Ammon's horn (tissue), 1 donor: ENCODE measurements around the gene STMND1.
A peak's percentile ranks its signal among the peaks of the same experiment; 100 is the strongest.
"Not testable (repeated sequence)": the region's sequence is repeated elsewhere in the genome, so short reads cannot be mapped to it uniquely, and the experiment has no call there.

Source experiments
- DNase-seq: peaks from one replicate; pipeline ENCODE4 v3.0.0-alpha.2; 2016; ENCODE audit warnings: low spot score

The STMND1 gene

GRCh38 chr6:17101422-17102257 is at the start of gene STMND1:
Gene STMND1 (plus strand): TSS chr6:17102050. CDS start chr6:17102258, 208 bp downstream.
- no peak for DNase-seq

- DNase-seq, result no peak
These were observed 47.2 kb upstream of the STMND1 start for GRCh38 chr6:17054647-17055046.

- no peak for DNase-seq
These were observed 44.5 kb upstream of the STMND1 start for GRCh38 chr6:17057322-17057721.

- no peak for DNase-seq
These were observed 43.3 kb upstream of the STMND1 start for GRCh38 chr6:17058550-17058949.

GRCh38 chr6:17059022-17059421 is 42.8 kb upstream of the STMND1 start:
- no peak for DNase-seq

- DNase-seq, result no peak
These were observed 42.0 kb upstream of the STMND1 start for GRCh38 chr6:17059850-17060249.

- DNase-seq, result no peak
These were observed 40.8 kb upstream of the STMND1 start for GRCh38 chr6:17061097-17061496.

- no peak for DNase-seq
These were observed 38.9 kb upstream of the STMND1 start for GRCh38 chr6:17062871-17063440.

GRCh38 chr6:17064975-17065374 is 36.9 kb upstream of the STMND1 start:
- no peak for DNase-seq

- DNase-seq, result no peak
These were observed 35.2 kb upstream of the STMND1 start for GRCh38 chr6:17066610-17067009.

- not testable (repeated sequence) for DNase-seq
These were observed 32.9 kb upstream of the STMND1 start for GRCh38 chr6:17068972-17069371.

GRCh38 chr6:17070400-17070799 is 31.4 kb upstream of the STMND1 start:
- DNase-seq, result not testable (repeated sequence)

GRCh38 chr6:17073596-17073995 is 28.3 kb upstream of the STMND1 start:
- DNase-seq, result not testable (repeated sequence)

- no peak for DNase-seq
These were observed 20.6 kb upstream of the STMND1 start for GRCh38 chr6:17081273-17081672.

- DNase-seq, result no peak
These were observed 19.9 kb upstream of the STMND1 start for GRCh38 chr6:17081860-17082508.

- no peak for DNase-seq
These were observed 18.5 kb upstream of the STMND1 start for GRCh38 chr6:17083397-17083796.

- peak; percentile 82 for DNase-seq
These were observed 15.4 kb upstream of the STMND1 start for GRCh38 chr6:17086469-17086868.

- DNase-seq, result no peak
These were observed 13.7 kb upstream of the STMND1 start for GRCh38 chr6:17088091-17088611.

- DNase-seq, result no peak
These were observed 10.7 kb upstream of the STMND1 start for GRCh38 chr6:17091122-17091521.

GRCh38 chr6:17093686-17094085 is 8.2 kb upstream of the STMND1 start:
- no peak for DNase-seq

- no peak for DNase-seq
These were observed 5.8 kb upstream of the STMND1 start for GRCh38 chr6:17096096-17096495.

- DNase-seq, result peak; percentile 75
These were observed 5.2 kb upstream of the STMND1 start for GRCh38 chr6:17096652-17097051.

GRCh38 chr6:17097982-17098381 is 3.9 kb upstream of the STMND1 start:
- no peak for DNase-seq
